Measurements from ENCODE around the gene BUB1. TPM values are rescaled to one million over a fixed set of nuclear protein-coding genes. Genes with fewer than 3 reads are reported as not detected.
"Not testable (repeated sequence)": the region's sequence is repeated elsewhere in the genome, so short reads cannot be mapped to it uniquely, and the experiment has no call there.

Gene BUB1
- total RNA-seq, 1 donor from 2014 or later, result 107 TPM

DNA sequence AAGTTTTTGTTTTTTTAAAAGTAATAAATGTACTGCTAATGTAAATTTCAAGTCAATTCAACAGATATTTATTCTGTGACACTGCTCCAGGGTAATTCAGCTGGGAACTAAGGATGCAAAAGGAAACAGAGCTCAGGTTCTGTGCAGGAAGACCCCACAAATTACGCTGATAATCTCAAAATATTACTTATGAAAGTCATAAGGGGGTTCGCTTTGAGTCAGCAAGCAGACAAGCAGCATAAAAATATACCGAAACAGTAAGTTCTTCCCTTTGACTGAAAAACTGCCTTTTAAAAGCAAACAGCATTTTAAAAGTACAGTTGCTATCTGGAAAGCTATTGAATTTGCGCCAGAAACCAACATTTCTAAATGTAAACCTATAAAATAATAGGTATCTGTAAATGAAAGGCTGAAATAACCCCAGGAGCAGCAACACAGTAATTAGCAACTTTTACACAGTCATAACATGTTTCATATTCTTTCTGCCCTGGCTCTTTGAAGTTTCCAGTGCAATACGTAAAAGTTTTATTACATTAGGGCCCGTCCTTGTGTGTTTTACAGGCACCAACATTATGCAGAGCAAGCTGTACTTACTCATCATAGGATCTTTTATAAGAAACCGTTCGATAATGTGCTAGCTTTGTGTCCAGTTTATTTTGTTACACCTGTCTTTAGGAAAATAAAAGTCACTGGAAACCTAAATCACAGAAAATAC lies 68.9 kb downstream of the BUB1 start:
- intact Hi-C loops (cut with micrococcal nuclease), result not testable (repeated sequence)

DNA sequence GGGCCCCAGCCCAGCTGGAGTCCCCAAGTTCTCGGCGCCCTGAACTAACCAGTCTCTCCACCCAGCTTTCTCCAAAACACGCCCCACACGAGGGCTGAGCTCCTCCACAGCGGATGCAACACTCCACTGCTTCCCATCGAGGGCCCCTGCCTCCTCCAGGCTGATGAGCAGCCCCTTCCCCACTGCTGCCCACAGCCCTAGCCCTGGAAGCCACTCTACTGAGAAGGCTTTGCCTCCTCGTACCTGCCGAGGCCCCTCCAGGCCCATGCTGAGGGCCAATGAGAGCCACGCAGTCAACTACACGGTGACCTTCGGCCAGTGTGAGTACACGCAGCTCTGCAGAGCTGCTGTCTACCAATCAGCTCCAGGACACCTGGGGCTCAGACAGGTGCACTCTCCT lies 72.8 kb downstream of the BUB1 start:
- intact Hi-C loops (cut with micrococcal nuclease), result not testable (repeated sequence)

DNA sequence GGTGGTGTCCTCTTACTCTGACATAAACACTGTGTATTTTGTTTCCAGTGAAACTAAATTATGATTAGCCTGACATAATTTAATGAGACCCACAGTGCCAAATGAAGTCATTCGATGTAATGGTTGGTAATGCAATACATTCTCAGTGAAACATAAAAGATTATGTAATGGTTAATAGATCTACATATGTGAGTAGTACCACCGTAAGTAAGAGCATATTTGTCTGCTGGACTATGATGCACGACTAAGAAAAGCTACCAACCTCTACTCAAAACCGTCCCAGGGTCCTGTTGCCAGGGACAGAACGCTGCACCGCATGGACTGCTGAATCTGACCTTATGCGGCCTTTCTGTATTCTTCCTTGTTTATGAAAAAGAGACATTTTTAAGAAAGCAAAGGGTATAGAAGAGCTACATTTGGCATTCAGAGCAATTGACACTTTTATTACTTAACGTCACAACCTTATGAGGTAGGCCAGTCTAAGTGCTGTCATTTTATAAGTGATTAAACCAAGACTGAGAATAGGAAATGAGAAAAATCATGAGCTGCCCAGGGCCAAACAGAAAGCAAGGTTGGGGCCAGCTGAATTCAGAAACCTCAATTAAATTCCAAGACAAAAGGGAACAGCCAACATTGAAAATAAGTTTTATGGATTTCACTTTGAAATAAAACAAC lies 73.8 kb downstream of the BUB1 start:
- intact Hi-C loops (cut with micrococcal nuclease), result not testable (repeated sequence)

DNA sequence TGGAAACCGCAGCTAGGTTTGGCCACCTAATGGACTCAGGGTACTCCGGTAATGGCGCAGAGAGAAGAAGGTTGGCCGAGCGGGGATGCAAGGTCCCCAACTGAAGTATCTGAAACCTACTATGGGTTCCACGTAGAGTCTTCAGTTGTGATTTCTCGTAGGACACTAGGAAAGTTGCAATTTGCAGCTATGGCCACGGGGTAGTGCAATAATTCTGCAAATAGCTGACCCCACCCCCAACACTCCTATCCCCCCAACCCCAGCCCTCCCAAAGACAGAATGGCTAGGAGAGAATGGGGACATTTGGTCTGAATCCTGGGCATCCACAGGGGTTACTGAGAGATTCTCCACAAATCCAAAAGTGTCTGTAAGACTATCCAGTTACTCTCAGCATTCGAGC lies 75.7 kb downstream of the BUB1 start:
- intact Hi-C loops (cut with micrococcal nuclease), result not testable (repeated sequence)

DNA sequence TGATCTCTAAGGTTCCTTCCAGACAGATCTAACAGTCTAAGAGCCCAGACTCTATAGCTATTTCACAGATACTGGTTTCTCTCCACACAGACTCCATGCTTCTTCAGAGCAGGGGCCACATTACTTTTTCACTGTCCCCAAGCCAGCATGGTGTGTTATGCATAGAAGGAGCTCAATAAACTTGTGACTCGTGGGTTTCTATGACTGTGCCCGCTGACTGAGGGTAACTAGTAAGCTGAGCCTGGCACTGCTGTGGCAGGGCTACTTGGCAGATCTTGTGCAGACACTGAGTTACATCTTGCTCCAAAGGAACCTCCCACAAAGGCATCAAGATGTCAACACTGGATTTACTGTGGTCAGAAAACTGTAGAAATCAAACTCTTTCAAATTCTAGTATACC lies 85.9 kb downstream of the BUB1 start:
- intact Hi-C loops (cut with micrococcal nuclease), result not testable (repeated sequence)

DNA sequence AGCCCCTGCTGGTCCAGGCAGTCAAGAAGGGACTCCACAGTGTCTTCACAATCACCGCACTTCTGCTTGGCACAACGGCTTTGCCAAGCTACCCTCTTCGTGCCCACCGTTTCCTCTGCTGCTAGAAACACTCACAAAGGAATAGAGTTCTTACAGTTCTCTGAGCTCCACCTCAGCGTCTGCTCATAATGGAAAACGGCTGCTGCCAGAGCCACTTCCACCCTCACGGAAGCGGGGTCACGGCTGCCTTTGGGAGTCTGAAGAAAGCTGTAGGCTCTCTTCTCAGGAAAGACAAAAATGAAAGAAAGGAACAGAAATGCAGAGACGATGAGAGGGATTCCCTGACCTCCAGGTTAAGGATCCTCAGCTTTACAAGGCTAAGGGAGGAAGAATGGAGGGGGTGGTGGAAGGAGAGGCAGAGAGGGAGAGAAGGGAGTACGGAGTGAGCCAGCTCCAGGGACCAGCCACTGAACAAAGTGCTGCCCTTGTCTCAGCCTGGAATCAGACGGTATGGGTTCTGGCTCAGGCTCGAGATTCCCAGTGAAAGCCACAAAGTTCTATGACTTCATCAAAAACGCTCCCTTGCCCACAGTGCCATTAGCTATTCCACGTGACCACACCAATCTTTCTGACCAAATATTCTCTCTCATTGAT lies 88.1 kb downstream of the BUB1 start:
- intact Hi-C loops (cut with micrococcal nuclease), result not testable (repeated sequence)

DNA sequence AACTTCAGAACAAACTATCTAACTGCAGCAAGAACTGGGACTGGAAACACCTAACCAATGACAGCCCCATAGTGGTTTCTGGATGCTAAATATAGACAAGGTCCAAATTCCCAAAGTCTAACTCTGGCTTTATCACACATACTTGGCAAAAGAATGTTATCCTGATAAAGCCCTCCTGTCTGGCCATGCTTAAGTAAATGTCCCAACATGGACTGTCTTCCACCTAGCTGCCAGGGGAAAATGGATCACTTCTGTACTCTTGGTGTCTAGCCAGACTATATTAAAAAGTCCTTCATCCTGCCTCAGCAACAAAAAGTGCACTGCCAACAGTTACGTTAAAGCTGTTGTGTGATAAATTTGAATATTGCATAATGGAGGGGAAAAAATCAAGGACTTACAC lies 89.3 kb downstream of the BUB1 start:
- intact Hi-C loops (cut with micrococcal nuclease), result not testable (repeated sequence)

Other genes with a start within 250 kb of the BUB1 start
- 0.20 and 0.25 TPM in 2 replicates for gene LIMS4, start 205.2 kb downstream of the BUB1 start, total RNA-seq
- 9.6 and 12.0 TPM in 2 replicates for gene RGPD6, start 100.8 kb downstream of the BUB1 start, total RNA-seq
- 2.5 and 2.8 TPM in 2 replicates for gene ACOXL, start 54.5 kb upstream of the BUB1 start, total RNA-seq